Astrocyte (in vitro differentiated cells and primary cell): ENCODE results near the gene LAIR2. TPM values are rescaled to one million over a fixed set of nuclear protein-coding genes. Genes with fewer than 3 reads are reported as not detected.

Source experiments
- DNase-seq: peaks from one replicate; pipeline ENCODE4 v3.0.0-alpha.2; 2010; ENCODE audit warnings: low read depth
- FAIRE-seq: peaks from 2 replicates; lab custom pipeline; 2011; peaks lifted over from hg19 to GRCh38; lab: Jason Lieb, UNC
- H2AFZ ChIP-seq: 2 replicates; pipeline ENCODE4 v1.6.0; 2012; ENCODE audit warnings: low read depth, low read length, inconsistent platforms
- H3K27ac ChIP-seq: 2 replicates; pipeline ENCODE4 v1.5.1; 2011; ENCODE audit warnings: low read depth, low read length, inconsistent platforms
- H3K27me3 ChIP-seq: 2 replicates; pipeline ENCODE4 v1.6.0; 2011; ENCODE audit warnings: low read length, inconsistent platforms; ENCODE audit not compliant: insufficient read depth
- H3K36me3 ChIP-seq: 2 replicates; pipeline ENCODE4 v1.5.1; 2011; ENCODE audit warnings: low read length, inconsistent platforms; ENCODE audit not compliant: insufficient read depth
- H3K4me1 ChIP-seq: 2 replicates; pipeline ENCODE4 v1.5.1; 2011; ENCODE audit warnings: low read length, inconsistent platforms; ENCODE audit not compliant: insufficient read depth
- H3K4me2 ChIP-seq: 2 replicates; pipeline ENCODE4 v1.6.0; 2012; ENCODE audit warnings: low read length, inconsistent platforms
- H3K4me3 ChIP-seq: 2 replicates; pipeline ENCODE4 v1.5.1; 2011; ENCODE audit warnings: low read depth, mild to moderate bottlenecking, low read length, inconsistent platforms; ENCODE audit not compliant: insufficient read depth
- H3K79me2 ChIP-seq: 2 replicates; pipeline ENCODE4 v1.6.0; 2012; ENCODE audit warnings: mild to moderate bottlenecking, low read length, inconsistent platforms; ENCODE audit not compliant: insufficient read depth
- H3K9ac ChIP-seq: 2 replicates; pipeline ENCODE4 v1.6.0; 2012; ENCODE audit warnings: mild to moderate bottlenecking, low read length, inconsistent platforms
- H3K9me3 ChIP-seq: 2 replicates; pipeline ENCODE4 v1.5.1; 2012; ENCODE audit warnings: low read depth, mild to moderate bottlenecking, low read length, inconsistent platforms; ENCODE audit not compliant: insufficient read depth
- H4K20me1 ChIP-seq: 2 replicates; pipeline ENCODE4 v1.6.0; 2012; ENCODE audit warnings: low read length, inconsistent platforms; ENCODE audit not compliant: insufficient read depth
- H3K27ac Mint-ChIP-seq: one replicate; pipeline ENCODE4 v1.8.0; 2021; ENCODE audit warnings: mild to moderate bottlenecking, mixed read lengths; ENCODE audit not compliant: unreplicated experiment
- H3K27me3 Mint-ChIP-seq: one replicate; pipeline ENCODE4 v1.8.0; 2021; ENCODE audit warnings: low read depth, mixed read lengths; ENCODE audit not compliant: unreplicated experiment
- H3K36me3 Mint-ChIP-seq: one replicate; pipeline ENCODE4 v1.8.0; 2021; ENCODE audit warnings: low read depth, mixed read lengths; ENCODE audit not compliant: unreplicated experiment
- H3K4me1 Mint-ChIP-seq: one replicate; pipeline ENCODE4 v1.8.0; 2021; ENCODE audit warnings: low read depth, mixed read lengths; ENCODE audit not compliant: unreplicated experiment
- H3K4me3 Mint-ChIP-seq: one replicate; pipeline ENCODE4 v1.8.0; 2021; ENCODE audit warnings: mild to moderate bottlenecking, moderate library complexity, mixed read lengths; ENCODE audit not compliant: unreplicated experiment
- H3K9me3 Mint-ChIP-seq: one replicate; pipeline ENCODE4 v1.8.0; 2021; ENCODE audit warnings: mild to moderate bottlenecking, mixed read lengths; ENCODE audit not compliant: unreplicated experiment
- EZH2 ChIP-seq: IDR thresholded peaks from 2 replicates; pipeline ENCODE4 v1.6.1; 2012; ENCODE audit warnings: mild to moderate bottlenecking, low read length, inconsistent platforms; ENCODE audit not compliant: insufficient read depth
- total RNA-seq: library from RNA; stranded (reverse); gene quantifications from 2 replicates; pipeline ENCODE4 v1.2.1, GENCODE V29; 2021
- TF ChIP-seq, protein P1 (sequence below): IDR thresholded peaks from 2 replicates; pipeline ENCODE4 v1.5.1; 2011; ENCODE audit warnings: low read depth, mild to moderate bottlenecking, inconsistent platforms, low read length, moderate library complexity; ENCODE audit not compliant: insufficient read depth

LAIR2 gene
- total RNA-seq, 1 donor from 2014 or later = not detected

DNA sequence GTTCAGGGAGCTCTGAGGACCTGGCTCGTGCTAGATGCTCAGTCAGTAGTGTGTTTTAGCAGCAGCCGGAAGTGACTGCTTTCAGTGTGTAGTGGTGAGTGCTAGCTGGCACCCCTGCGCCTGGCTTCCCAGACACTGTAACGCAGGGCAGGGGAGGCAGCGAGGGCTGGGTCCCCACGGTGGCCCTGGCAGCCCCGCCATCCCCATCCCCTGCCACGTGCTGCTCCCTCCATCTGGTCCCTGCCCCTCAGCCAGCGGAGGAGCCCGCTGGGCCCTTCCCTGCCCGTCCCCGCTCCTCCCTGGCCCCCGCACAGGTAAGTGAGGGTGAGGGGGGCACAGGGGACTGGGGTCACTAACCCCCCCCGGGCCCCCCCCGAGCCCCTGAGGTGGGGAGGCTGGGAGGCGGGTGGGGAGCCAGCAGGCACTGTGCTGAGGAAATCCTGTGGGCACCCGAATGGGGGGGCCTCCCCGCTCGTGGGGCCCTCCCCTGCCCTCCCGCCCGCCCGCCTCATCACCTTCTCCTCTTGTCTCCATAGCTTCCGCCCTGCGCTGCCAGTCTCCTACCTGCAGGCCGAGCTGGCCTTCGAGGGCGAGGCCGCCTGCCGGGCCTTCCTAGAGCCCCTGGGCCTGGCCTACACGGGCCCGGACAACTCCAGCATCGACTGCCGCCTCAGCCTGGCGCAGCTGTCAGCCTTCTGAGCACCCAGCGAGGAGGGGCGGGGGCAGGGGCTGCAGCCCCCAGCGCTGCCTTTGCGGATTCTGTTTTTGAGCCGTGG lies 42.2 kb upstream of the LAIR2 start:
- H3K4me2 ChIP-seq = no peak overlapping the region
- Mint-ChIP-seq H3K9me3 (no peaks in the 10 kb centered on the region), H3K36me3 (peaks cover 21% of the 10 kb centered on the region), H3K27ac (no peak overlapping the region), H3K27me3 (no peaks in the 10 kb centered on the region), H3K4me1 (peaks cover 8% of the 10 kb centered on the region), H3K4me3 (peak overlapping the region; percentile 50)
- H4K20me1 ChIP-seq = peaks cover 64% of the 10 kb centered on the region
- H3K4me3 ChIP-seq = no peak overlapping the region
- no peak overlapping the region for H3K9ac ChIP-seq
- peaks cover 16% of the 10 kb centered on the region for H3K36me3 ChIP-seq
- H3K4me1 ChIP-seq = peaks cover 24% of the 10 kb centered on the region
- H2AFZ ChIP-seq = no peak overlapping the region
- H3K9me3 ChIP-seq = no peaks in the 10 kb centered on the region
- DNase-seq (no peak), FAIRE-seq (no peak)
- TF ChIP-seq, protein P1, sequence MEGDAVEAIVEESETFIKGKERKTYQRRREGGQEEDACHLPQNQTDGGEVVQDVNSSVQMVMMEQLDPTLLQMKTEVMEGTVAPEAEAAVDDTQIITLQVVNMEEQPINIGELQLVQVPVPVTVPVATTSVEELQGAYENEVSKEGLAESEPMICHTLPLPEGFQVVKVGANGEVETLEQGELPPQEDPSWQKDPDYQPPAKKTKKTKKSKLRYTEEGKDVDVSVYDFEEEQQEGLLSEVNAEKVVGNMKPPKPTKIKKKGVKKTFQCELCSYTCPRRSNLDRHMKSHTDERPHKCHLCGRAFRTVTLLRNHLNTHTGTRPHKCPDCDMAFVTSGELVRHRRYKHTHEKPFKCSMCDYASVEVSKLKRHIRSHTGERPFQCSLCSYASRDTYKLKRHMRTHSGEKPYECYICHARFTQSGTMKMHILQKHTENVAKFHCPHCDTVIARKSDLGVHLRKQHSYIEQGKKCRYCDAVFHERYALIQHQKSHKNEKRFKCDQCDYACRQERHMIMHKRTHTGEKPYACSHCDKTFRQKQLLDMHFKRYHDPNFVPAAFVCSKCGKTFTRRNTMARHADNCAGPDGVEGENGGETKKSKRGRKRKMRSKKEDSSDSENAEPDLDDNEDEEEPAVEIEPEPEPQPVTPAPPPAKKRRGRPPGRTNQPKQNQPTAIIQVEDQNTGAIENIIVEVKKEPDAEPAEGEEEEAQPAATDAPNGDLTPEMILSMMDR = no peak
- TF ChIP-seq EZH2 = no peak
- no peaks in the 10 kb centered on the region for H3K27me3 ChIP-seq
- peaks cover 60% of the 10 kb centered on the region for H3K79me2 ChIP-seq
- H3K27ac ChIP-seq = no peak overlapping the region

DNA sequence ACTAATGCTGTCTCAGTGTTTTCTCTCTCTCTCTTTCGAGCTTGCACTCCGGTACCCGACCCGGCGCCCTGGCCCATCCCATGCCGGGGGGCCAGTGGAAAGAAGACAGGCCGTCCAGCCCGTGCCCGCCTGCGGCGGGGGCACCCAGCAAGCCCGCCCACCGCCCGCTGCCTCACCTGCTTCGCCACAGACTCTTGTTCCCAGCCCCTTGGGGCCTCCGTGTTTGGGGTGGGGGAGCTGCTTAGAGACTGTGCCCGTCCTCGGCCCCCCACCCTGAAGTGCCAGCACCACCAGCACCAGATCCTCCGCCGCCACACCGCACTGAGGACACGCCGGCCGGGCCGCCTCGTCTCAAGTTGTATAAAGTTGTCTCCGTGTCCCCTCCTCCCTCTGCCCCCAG lies 41.4 kb upstream of the LAIR2 start:
- no peak for FAIRE-seq
- peaks cover 52% of the 10 kb centered on the region for H3K79me2 ChIP-seq
- H3K4me1 ChIP-seq = peaks cover 24% of the 10 kb centered on the region
- H3K4me2 ChIP-seq = no peak overlapping the region
- DNase-seq = no peak
- no peaks in the 10 kb centered on the region for H3K9me3 Mint-ChIP-seq
- H3K9me3 ChIP-seq = no peaks in the 10 kb centered on the region
- peaks cover 16% of the 10 kb centered on the region for H3K36me3 ChIP-seq
- H3K36me3 Mint-ChIP-seq = peaks cover 22% of the 10 kb centered on the region
- H3K4me3 Mint-ChIP-seq = peak overlapping the region; percentile 66
- peaks cover 56% of the 10 kb centered on the region for H4K20me1 ChIP-seq
- H3K27me3 Mint-ChIP-seq = no peaks in the 10 kb centered on the region
- peak overlapping the region; percentile 90 for H3K27ac Mint-ChIP-seq
- no peak overlapping the region for H3K4me3 ChIP-seq
- no peak overlapping the region for H2AFZ ChIP-seq
- peaks cover 8% of the 10 kb centered on the region for H3K4me1 Mint-ChIP-seq
- H3K27ac ChIP-seq = no peak overlapping the region
- no peak overlapping the region for H3K9ac ChIP-seq
- TF ChIP-seq, protein P1 = no peak
- TF ChIP-seq EZH2 = no peak
- no peaks in the 10 kb centered on the region for H3K27me3 ChIP-seq

DNA sequence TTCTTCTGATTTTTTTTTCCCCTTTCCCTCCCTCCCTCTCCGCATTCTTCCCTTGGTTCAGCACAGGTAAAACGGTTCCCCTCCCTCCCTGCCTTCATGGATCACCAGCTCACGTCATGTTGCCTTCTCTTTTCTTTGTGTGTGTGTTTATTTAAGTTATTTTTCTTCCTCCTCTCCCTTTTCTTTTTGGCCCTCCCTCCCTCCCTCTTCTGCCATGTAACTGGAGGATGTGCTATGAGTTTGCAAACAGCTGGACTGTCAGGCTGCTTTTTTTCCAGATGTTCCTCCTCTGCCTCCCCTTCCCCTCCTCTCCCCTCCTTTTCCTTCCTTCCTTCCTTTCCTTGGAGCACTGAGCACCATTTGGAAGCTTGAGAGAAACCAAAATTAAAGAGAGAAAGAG lies 41.0 kb upstream of the LAIR2 start:
- Mint-ChIP-seq H3K4me1 (peaks cover 8% of the 10 kb centered on the region), H3K36me3 (peaks cover 25% of the 10 kb centered on the region), H3K4me3 (peak overlapping the region; percentile 66), H3K27me3 (no peaks in the 10 kb centered on the region), H3K9me3 (no peaks in the 10 kb centered on the region), H3K27ac (peak overlapping the region; percentile 90)
- no peak for FAIRE-seq
- peaks cover 49% of the 10 kb centered on the region for H3K79me2 ChIP-seq
- no peak overlapping the region for H3K4me3 ChIP-seq
- H3K4me2 ChIP-seq = peak overlapping the region; percentile 93
- no peaks in the 10 kb centered on the region for H3K9me3 ChIP-seq
- TF ChIP-seq, protein P1 = no peak
- no peak for TF ChIP-seq EZH2
- peaks cover 24% of the 10 kb centered on the region for H3K4me1 ChIP-seq
- no peak overlapping the region for H2AFZ ChIP-seq
- no peak for DNase-seq
- no peak overlapping the region for H3K9ac ChIP-seq
- H3K36me3 ChIP-seq = peaks cover 16% of the 10 kb centered on the region
- H3K27me3 ChIP-seq = no peaks in the 10 kb centered on the region
- H4K20me1 ChIP-seq = peaks cover 54% of the 10 kb centered on the region
- no peak overlapping the region for H3K27ac ChIP-seq
